Astrocyte of the cerebellum (primary cell): ENCODE results near the gene KBTBD8.

ENCODE experiments used
- DNase-seq: peaks from one replicate; pipeline ENCODE4 v3.0.0-alpha.2; 2011; ENCODE audit warnings: low read depth
- H3K4me3 ChIP-seq: 2 replicates; pipeline ENCODE4 v1.5.1; 2011; ENCODE audit warnings: mild to moderate bottlenecking, low read depth, low read length, moderate library complexity
- CTCF ChIP-seq: IDR thresholded peaks from 2 replicates; pipeline ENCODE4 v1.5.1; 2012; ENCODE audit warnings: low read length, low read depth, moderate library complexity, mild to moderate bottlenecking; ENCODE audit errors: missing control alignments
- in situ Hi-C: cut with HindIII; loops from 2 replicates; pipeline ENCODE4 v1.10.0; 2017; ENCODE audit warnings: low sequenced_read_pairs

KBTBD8 gene

GRCh38 chr3:66994588-66994987 lies 3.5 kb upstream of the KBTBD8 start:
- no peak overlapping the region for H3K4me3 ChIP-seq
- TF ChIP-seq CTCF, result no peak
- no peak for DNase-seq
- in situ Hi-C loops, result no loop called here

GRCh38 chr3:66996696-66997095 lies 1.4 kb upstream of the KBTBD8 start:
- no peak for TF ChIP-seq CTCF
- no peak overlapping the region for H3K4me3 ChIP-seq
- no peak for DNase-seq
- in situ Hi-C loops, result no loop called here

- in situ Hi-C loops, result no loop called here
- TF ChIP-seq CTCF, result no peak
- DNase-seq, result peak; percentile 15
- peak overlapping the region; percentile 72 for H3K4me3 ChIP-seq
Measured at GRCh38 chr3:66997560-66998112, 471 bp upstream of the KBTBD8 start.

DNA sequence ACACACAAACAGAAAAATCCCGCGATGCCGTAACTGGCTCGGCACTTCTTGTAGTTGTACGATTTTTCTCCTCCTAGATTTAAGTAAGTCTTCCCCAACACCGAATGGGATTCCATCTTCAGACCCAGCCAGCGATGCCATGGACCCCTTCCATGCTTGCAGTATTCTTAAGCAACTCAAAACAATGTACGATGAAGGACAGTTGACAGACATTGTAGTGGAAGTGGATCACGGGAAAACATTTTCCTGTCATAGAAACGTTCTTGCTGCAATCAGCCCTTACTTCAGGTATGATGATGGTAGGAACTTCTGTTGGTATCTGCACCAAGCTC lies 763 bp downstream of the KBTBD8 start:
- TF ChIP-seq CTCF, result no peak
- in situ Hi-C loops, result no loop called here
- H3K4me3 ChIP-seq, result peak overlapping the region; percentile 72
- DNase-seq, result no peak

DNA sequence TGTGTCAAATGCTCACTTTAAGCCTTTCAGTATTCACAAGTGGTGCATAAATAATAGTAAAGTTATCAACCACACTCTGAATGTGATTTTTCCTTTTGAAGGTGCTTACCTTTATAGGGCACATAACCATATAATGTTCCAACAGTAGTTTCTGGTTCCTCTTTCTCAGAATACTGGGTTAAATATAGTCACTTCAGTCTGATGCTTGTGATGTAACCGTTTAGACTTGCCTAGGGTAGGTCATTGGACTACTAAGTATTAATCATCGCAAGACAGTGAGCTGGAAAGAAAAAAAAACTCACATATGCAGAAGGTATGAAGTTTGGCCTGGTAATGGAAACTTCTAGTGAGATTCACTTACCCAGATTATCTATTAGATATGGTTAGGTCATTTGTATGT lies 1.9 kb downstream of the KBTBD8 start:
- no peak for TF ChIP-seq CTCF
- in situ Hi-C loops, result no loop called here
- no peak overlapping the region for H3K4me3 ChIP-seq
- no peak for DNase-seq

- no peak overlapping the region for H3K4me3 ChIP-seq
- no peak for TF ChIP-seq CTCF
- in situ Hi-C loops, result no loop called here
- no peak for DNase-seq
Measured at GRCh38 chr3:67001086-67001861, 3.2 kb downstream of the KBTBD8 start.
